ENCODE results near the gene NKAP.
"Not testable (repeated sequence)": the region's sequence is repeated elsewhere in the genome, so short reads cannot be mapped to it uniquely, and the experiment has no call there.

NKAP gene

GRCh38 chrX:119895843-119896326, 47.7 kb downstream of the NKAP start, which contains the start of gene AKAP14:
TSS of gene AKAP14 (plus strand) at chrX:119895893. CDS start at chrX:119903224, 7,331 bp downstream.
- in situ Hi-C loops (cut with MboI; ENCODE audit: low pct_unique_long_range_greater_than_20kb, low sequenced_read_pairs, unreplicated experiment), result loop anchor here (25.0 kb wide), 1 partner anchor 384 kb away; no protein-coding TSS in a partner anchor
- no peak for DNase-seq (ENCODE audit: low spot score)
- no peak for TF ChIP-seq CTCF (IDR thresholded peaks at IDR 0.05; ENCODE audit: extremely low read depth, insufficient read depth, missing control alignments)

- in situ Hi-C loops (cut with MboI; ENCODE audit: low pct_unique_long_range_greater_than_20kb, low sequenced_read_pairs, unreplicated experiment), result loop anchor here (25.0 kb wide), 1 partner anchor 380 kb away; no protein-coding TSS in a partner anchor
- not testable (repeated sequence) for DNase-seq (ENCODE audit: low spot score)
Measured at GRCh38 chrX:119891961-119892692, 51.4 kb downstream of the NKAP start.

GRCh38 chrX:119890626-119891025, 52.9 kb downstream of the NKAP start:
- in situ Hi-C loops (cut with MboI; ENCODE audit: low pct_unique_long_range_greater_than_20kb, low sequenced_read_pairs, unreplicated experiment), result loop anchor here (25.0 kb wide), 1 partner anchor 378 kb away; no protein-coding TSS in a partner anchor
- DNase-seq (ENCODE audit: low spot score), result not testable (repeated sequence)

- TF ChIP-seq CTCF (IDR thresholded peaks at IDR 0.05; ENCODE audit: extremely low read depth, insufficient read depth, missing control alignments), result peak; percentile 62
- DNase-seq (ENCODE audit: low spot score), result peak; percentile 69
- in situ Hi-C loops (cut with MboI; ENCODE audit: low pct_unique_long_range_greater_than_20kb, low sequenced_read_pairs, unreplicated experiment), result loop anchor here (25.0 kb wide), 1 partner anchor 376 kb away; no protein-coding TSS in a partner anchor
Measured at GRCh38 chrX:119887721-119888425, 55.7 kb downstream of the NKAP start.

- no peak for TF ChIP-seq CTCF (IDR thresholded peaks at IDR 0.05; ENCODE audit: extremely low read depth, insufficient read depth, missing control alignments)
- DNase-seq (ENCODE audit: low spot score), result no peak
- in situ Hi-C loops (cut with MboI; ENCODE audit: low pct_unique_long_range_greater_than_20kb, low sequenced_read_pairs, unreplicated experiment), result loop anchor here (25.0 kb wide), 1 partner anchor 373 kb away; no protein-coding TSS in a partner anchor
Measured at GRCh38 chrX:119885554-119886428, 57.8 kb downstream of the NKAP start.

GRCh38 chrX:119880552-119881437, 62.8 kb downstream of the NKAP start:
- peak; percentile 68 for TF ChIP-seq CTCF (IDR thresholded peaks at IDR 0.05; ENCODE audit: extremely low read depth, insufficient read depth, missing control alignments)
- in situ Hi-C loops (cut with MboI; ENCODE audit: low pct_unique_long_range_greater_than_20kb, low sequenced_read_pairs, unreplicated experiment), result loop anchor here (25.0 kb wide), 1 partner anchor 368 kb away; no protein-coding TSS in a partner anchor
- peak; percentile 73 for DNase-seq (ENCODE audit: low spot score)

Data from GM13977 (cell line).